Central memory CD4-positive, alpha-beta T cell (primary cell): Measurements from ENCODE around the gene LRRC4C.

Source experiments
- DNase-seq: peaks from one replicate; pipeline ENCODE4 v3.0.0; 2022

LRRC4C gene

GRCh38 chr11:40139536-40139935, 1319.9 kb downstream of the LRRC4C start:
- DNase-seq = no peak

- no peak for DNase-seq
Observed at GRCh38 chr11:40139066-40139465, 1320.4 kb downstream of the LRRC4C start.

GRCh38 chr11:40134820-40135570, 1324.5 kb downstream of the LRRC4C start:
- DNase-seq = no peak

GRCh38 chr11:40133498-40133897, 1326.0 kb downstream of the LRRC4C start:
- no peak for DNase-seq

GRCh38 chr11:40132912-40133311, 1326.5 kb downstream of the LRRC4C start:
- DNase-seq = no peak

- DNase-seq = no peak
Observed at GRCh38 chr11:40130427-40130826, 1329.0 kb downstream of the LRRC4C start.

GRCh38 chr11:40129266-40129665, 1330.2 kb downstream of the LRRC4C start:
- no peak for DNase-seq

GRCh38 chr11:40125054-40125453, 1334.4 kb downstream of the LRRC4C start:
- DNase-seq = no peak

- DNase-seq = no peak
Observed at GRCh38 chr11:40119661-40120060, 1339.8 kb downstream of the LRRC4C start.

- DNase-seq = no peak
Observed at GRCh38 chr11:40118780-40119179, 1340.7 kb downstream of the LRRC4C start.

- no peak for DNase-seq
Observed at GRCh38 chr11:40118026-40118425, 1341.4 kb downstream of the LRRC4C start.

- DNase-seq = no peak
Observed at GRCh38 chr11:40104941-40105550, 1354.4 kb downstream of the LRRC4C start.

- no peak for DNase-seq
Observed at GRCh38 chr11:40100781-40101180, 1358.7 kb downstream of the LRRC4C start.

GRCh38 chr11:40100162-40100553, 1359.3 kb downstream of the LRRC4C start:
- DNase-seq = no peak

GRCh38 chr11:40099426-40100161, 1359.9 kb downstream of the LRRC4C start:
- DNase-seq = no peak

GRCh38 chr11:40095446-40095845, 1364.0 kb downstream of the LRRC4C start:
- DNase-seq = no peak

GRCh38 chr11:40094954-40095353, 1364.5 kb downstream of the LRRC4C start:
- DNase-seq = no peak

- no peak for DNase-seq
Observed at GRCh38 chr11:40080434-40080833, 1379.0 kb downstream of the LRRC4C start.
